ENCODE data around the gene STARD4.

Gene STARD4

GRCh38 chr5:111520908-111521307, 8.6 kb upstream of the STARD4 start:
- DNase-seq, result no peak

- DNase-seq, result no peak
Observed at GRCh38 chr5:111518777-111519176, 6.4 kb upstream of the STARD4 start.

GRCh38 chr5:111517853-111518501, 5.6 kb upstream of the STARD4 start:
- no peak for DNase-seq

- no peak for DNase-seq
Observed at GRCh38 chr5:111514087-111514486, 1.8 kb upstream of the STARD4 start.

GRCh38 chr5:111513131-111513520, 791 bp upstream of the STARD4 start:
- no peak for DNase-seq

GRCh38 chr5:111511831-111512374, 432 bp downstream of the STARD4 start:
- DNase-seq, result no peak

GRCh38 chr5:111511174-111511830, 1.0 kb downstream of the STARD4 start:
- DNase-seq, result no peak

GRCh38 chr5:111509119-111509518, 3.2 kb downstream of the STARD4 start:
- DNase-seq, result no peak

- DNase-seq, result no peak
Observed at GRCh38 chr5:111507276-111507675, 5.1 kb downstream of the STARD4 start.

- DNase-seq, result no peak
Observed at GRCh38 chr5:111505096-111505495, 7.2 kb downstream of the STARD4 start.

GRCh38 chr5:111502956-111503355, 9.4 kb downstream of the STARD4 start:
- no peak for DNase-seq

GRCh38 chr5:111498346-111498745, 14.0 kb downstream of the STARD4 start:
- no peak for DNase-seq

- DNase-seq, result no peak
Observed at GRCh38 chr5:111495159-111495558, 17.2 kb downstream of the STARD4 start.

- DNase-seq, result no peak
Observed at GRCh38 chr5:111494355-111494999, 17.9 kb downstream of the STARD4 start.

GRCh38 chr5:111493031-111493430, 19.3 kb downstream of the STARD4 start:
- DNase-seq, result no peak

- no peak for DNase-seq
Observed at GRCh38 chr5:111488353-111488752, 24.0 kb downstream of the STARD4 start.

GRCh38 chr5:111486926-111487325, 25.4 kb downstream of the STARD4 start:
- no peak for DNase-seq

- no peak for DNase-seq
Observed at GRCh38 chr5:111486055-111486454, 26.3 kb downstream of the STARD4 start.

GRCh38 chr5:111480346-111480745, 32.0 kb downstream of the STARD4 start:
- no peak for DNase-seq

GRCh38 chr5:111478898-111479297, 33.4 kb downstream of the STARD4 start:
- DNase-seq, result no peak

GRCh38 chr5:111478266-111478665, 34.1 kb downstream of the STARD4 start:
- no peak for DNase-seq

GRCh38 chr5:111472579-111472978, 39.8 kb downstream of the STARD4 start:
- DNase-seq, result no peak

- no peak for DNase-seq
Observed at GRCh38 chr5:111472096-111472495, 40.2 kb downstream of the STARD4 start.

- no peak for DNase-seq
Observed at GRCh38 chr5:111469903-111470302, 42.4 kb downstream of the STARD4 start.

All from stimulated activated CD4-positive, alpha-beta T cell treated with anti-CD3 and anti-CD28 coated beads, Interleukin-2, amount 100 ng/mL, for 48 hours (primary cell).